ENCODE measurements around the gene CSAD. TPM values are rescaled to one million over a fixed set of nuclear protein-coding genes. Genes with fewer than 3 reads are reported as not detected.

The CSAD gene
- 10 to 100 TPM in 3 of 4 donors, 1 to 10 TPM in 1; 7.2 to 33.6 (median 19.2) TPM for total RNA-seq

- intact Hi-C loops (cut with DNase I; ENCODE audit: low total_unique reads), result no loop called here
- WGBS, 2 donors, result 0 to 2% methylated on average over 37 to 53 of the region's 70 CpGs
- peak; percentile 96 to 99 for DNase-seq (ENCODE audit: low spot score in 2 of 2)
- H3K4me3 ChIP-seq (ENCODE audit: low read depth, poor library complexity, severe bottlenecking), result peak within 1 kb of the TSS; percentile 49
- peak in 1 of 2 donors; percentile 53 for TF ChIP-seq POLR2A (IDR thresholded peaks at IDR 0.05)
- TF ChIP-seq CTCF (IDR thresholded peaks at IDR 0.05), result no peak
These were observed at the start of gene CSAD, which contains the start of gene ZNF740 for GRCh38 chr12:53180220-53180930. TSS of gene CSAD (minus strand) at chr12:53180925. CDS start at chr12:53173470, 7,455 bp downstream. TSS of gene ZNF740 (plus strand) at chr12:53180722. CDS start at chr12:53181984, 1,262 bp downstream.

- 27 to 35% methylated on average over 7 to 8 of the region's 10 CpGs for WGBS, 2 donors
- intact Hi-C loops (cut with DNase I; ENCODE audit: low total_unique reads), result no loop called here
- DNase-seq (ENCODE audit: low spot score in 2 of 2), result peak; percentile 76 to 91
- TF ChIP-seq CTCF (IDR thresholded peaks at IDR 0.05), result no peak
- H3K4me3 ChIP-seq (ENCODE audit: low read depth, poor library complexity, severe bottlenecking), result no peak overlapping the region
These were observed 49.6 kb upstream of the CSAD start for GRCh38 chr12:53230108-53230845.

- intact Hi-C loops (cut with DNase I; ENCODE audit: low total_unique reads), result no loop called here
- no peak for DNase-seq (ENCODE audit: low spot score in 2 of 2)
- WGBS, 2 donors, result 68 to 76% methylated on average over 2 of the region's 2 CpGs
These were observed 48.7 kb upstream of the CSAD start for GRCh38 chr12:53229454-53229853.

GRCh38 chr12:53227836-53228235, 47.1 kb upstream of the CSAD start:
- no peak overlapping the region for H3K4me3 ChIP-seq (ENCODE audit: low read depth, poor library complexity, severe bottlenecking)
- 62 to 73% methylated on average over 1 of the region's 1 CpG for WGBS, 2 donors
- DNase-seq (ENCODE audit: low spot score in 2 of 2), result no peak
- TF ChIP-seq CTCF (IDR thresholded peaks at IDR 0.05) (no peak), POLR2A (IDR thresholded peaks at IDR 0.05) (no peak)
- intact Hi-C loops (cut with DNase I; ENCODE audit: low total_unique reads), result no loop called here

More at GRCh38 chr12:53229454-53229853, 48.7 kb upstream of the CSAD start:
- TF ChIP-seq CTCF (IDR thresholded peaks at IDR 0.05), result no peak
- TF ChIP-seq POLR2A (IDR thresholded peaks at IDR 0.05), result no peak
- H3K4me3 ChIP-seq (ENCODE audit: low read depth, poor library complexity, severe bottlenecking), result no peak overlapping the region

GRCh38 chr12:53227341-53227740, 46.6 kb upstream of the CSAD start:
- TF ChIP-seq POLR2A (IDR thresholded peaks at IDR 0.05) (no peak), CTCF (IDR thresholded peaks at IDR 0.05) (no peak)
- WGBS, 2 donors, result 92 to 94% methylated on average over 5 to 11 of the region's 11 CpGs
- no peak overlapping the region for H3K4me3 ChIP-seq (ENCODE audit: low read depth, poor library complexity, severe bottlenecking)
- intact Hi-C loops (cut with DNase I; ENCODE audit: low total_unique reads), result no loop called here
- no peak for DNase-seq (ENCODE audit: low spot score in 2 of 2)
